Measurements from ENCODE around the gene SSR1.
"Not testable (repeated sequence)": the region's sequence is repeated elsewhere in the genome, so short reads cannot be mapped to it uniquely, and the experiment has no call there.

The SSR1 gene

DNA sequence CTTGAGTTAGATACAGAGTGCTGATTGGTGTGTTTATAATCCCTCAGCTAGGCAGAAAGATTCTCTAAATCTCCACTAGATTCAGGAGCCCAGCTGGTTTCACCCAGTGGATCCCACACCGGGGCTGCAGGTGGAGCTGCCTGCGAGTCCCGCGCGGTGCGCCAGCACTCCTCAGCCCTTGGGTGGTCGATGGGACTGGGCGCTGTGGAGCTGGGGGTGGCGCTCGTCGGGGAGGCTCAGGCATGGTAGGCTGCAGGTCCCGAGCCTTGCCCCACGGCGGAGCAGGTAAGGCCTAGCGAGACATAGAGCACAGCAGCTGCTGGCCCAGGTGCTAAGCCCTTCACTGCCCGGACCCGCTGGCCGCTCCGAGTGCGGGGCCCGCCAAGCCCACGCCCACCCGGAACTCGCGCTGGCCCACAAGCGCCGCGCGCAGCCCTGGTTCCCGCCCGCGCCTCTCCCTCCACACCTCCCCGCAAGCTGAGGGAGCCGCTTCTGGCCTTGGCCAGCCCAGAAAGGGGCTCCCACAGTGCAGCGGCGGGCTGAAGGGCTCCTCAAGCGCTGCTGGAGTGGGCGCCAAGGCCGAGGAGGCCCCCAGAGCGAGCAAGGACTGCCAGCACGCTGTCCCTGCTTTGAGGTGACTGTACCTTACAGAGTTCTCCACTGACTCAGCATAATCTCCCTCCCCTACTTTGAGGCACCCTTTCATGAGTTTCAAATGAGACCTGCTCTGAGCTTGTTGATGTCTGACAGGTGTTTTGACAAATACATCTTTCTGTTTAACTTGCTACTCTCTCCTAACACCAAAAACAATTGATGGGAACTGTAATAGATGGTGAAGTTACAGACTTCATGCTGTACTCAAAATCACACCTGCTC lies 3.9 kb upstream of the SSR1 start:
- no peak for DNase-seq

GRCh38 chr6:7315948-7316365 lies 3.0 kb upstream of the SSR1 start:
- no peak for DNase-seq

DNA sequence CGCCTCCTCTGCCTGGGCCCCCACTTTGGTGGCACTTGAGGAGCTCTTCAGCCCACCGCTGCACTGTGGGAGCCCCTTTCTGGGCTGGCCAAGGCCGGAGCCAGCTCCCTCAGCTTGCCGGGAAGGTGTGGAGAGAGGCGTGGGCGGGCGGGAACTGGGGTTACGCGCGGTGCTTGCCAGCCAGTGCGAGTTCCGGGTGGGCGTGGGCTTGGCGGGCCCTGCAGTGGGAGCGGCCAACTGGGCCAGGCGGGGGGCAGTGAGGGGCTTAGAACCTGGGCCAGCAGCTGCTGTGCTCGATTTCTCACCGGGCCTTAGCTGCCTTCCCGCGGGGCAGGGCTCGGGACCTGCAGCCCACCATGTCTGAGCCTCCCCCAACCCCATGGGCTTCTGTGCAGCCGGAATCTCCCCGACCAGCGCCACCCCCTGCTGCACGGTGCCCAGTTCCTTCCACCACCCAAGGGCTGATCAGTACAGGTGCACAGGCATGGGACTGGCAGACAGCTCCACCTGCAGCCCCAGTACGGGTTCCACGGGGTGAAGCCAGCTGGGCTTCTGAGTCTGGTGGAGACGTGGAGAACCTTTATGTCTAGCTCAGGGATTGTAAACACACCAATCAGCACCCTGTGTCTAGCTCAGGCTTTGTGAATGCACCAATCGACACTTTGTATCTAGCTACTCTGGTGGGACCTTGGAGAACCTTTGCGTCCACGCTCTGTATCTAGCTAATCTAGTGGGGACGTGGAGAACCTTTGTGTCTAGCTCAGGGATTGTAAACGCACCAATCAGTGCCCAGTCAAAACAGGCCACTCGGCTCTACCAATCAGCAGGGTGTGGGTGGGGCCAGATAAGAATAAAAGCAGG lies 2.3 kb upstream of the SSR1 start:
- not testable (repeated sequence) for DNase-seq

- DNase-seq: no peak
These were observed 1.4 kb upstream of the SSR1 start for GRCh38 chr6:7314414-7314813.

DNA sequence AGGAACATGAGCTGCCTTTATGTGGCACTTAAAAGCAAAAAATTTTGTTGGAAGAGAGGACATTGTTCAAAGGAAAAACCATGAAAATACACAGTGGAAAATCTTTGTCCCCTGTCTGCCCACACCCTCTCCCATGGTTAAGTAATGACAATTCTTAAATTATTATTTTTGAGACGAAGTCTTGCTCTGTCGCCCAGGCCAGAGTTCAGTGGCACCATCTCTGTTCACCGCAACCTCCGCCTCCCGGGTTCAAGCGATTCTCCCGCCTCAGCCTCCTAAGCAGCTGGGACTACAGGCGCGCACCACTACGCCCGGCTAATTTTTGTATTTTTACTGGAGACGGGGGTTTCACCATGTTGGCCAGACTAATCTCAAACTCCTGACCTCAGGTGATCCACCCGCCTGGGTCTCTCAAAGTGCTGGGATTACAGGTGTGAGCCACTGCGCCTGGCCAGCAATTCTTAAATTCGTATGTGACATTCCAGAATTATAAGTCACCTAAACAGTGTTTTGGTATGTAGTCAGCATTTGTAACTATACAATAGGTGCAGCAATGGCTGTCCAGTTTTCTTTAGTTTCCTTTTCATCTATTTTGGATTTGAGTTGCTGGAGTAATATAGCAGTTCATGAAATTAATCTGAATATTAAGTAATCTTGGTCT lies 636 bp upstream of the SSR1 start:
- no peak for DNase-seq

- DNase-seq: no peak
These were observed 933 bp downstream of the SSR1 start for GRCh38 chr6:7311917-7312615.

DNA sequence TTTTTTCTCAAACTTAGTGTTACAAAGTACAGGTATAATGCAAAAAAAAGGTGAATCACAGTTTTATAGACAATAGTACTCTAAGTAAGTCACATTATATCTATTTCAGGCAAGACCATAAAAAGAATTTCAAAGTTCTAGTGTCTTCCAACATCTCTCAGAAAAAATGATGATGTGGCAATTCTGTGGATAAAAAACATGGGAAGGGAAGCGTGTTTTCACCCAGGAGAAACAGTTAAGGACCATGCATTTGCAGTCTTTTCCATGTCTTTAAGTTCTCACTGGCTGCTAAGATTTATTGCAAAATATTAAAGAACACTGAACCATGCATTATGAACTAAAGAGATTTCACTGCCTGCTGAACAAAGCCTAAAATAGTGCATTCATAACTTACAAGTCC lies 1.8 kb downstream of the SSR1 start:
- DNase-seq: no peak

DNA sequence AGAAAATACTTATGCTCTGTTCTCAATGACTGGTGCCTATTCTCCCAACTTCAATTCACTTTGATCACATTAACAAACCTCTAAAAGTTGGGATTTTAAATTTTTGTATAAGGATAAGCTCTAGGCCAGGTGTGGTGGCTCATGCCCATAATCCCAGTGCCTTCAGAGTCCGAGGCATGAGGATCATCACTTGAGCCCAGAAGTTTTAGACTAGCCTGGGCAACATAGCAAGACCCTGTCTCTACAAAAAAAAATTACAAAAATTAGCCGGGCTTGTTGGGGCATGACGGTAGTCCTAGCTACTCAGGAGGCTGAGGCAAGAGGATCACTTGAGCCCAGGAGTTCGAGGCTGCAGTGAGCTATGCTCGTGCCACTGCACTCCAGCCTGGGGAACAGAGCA lies 3.9 kb downstream of the SSR1 start:
- DNase-seq: no peak

GRCh38 chr6:7307533-7307932 lies 5.5 kb downstream of the SSR1 start:
- DNase-seq: no peak

DNA sequence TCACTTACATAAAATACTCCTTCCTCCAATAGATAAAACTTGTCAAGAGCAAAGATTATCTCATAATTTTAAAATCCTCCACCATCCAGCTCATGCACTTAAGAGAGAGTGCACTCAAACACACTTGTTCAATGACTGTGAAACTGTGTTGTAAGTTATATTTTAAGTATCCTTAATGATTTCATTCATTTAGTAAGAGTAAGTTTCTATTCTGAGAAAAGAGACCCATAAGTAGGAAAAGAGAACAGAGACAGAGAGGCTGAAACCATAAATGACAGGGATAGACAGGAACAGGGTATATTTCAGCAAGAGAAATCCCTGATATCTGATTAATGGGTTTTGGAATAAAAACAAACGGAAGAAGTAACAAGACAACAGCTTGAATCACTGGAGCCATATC lies 8.2 kb downstream of the SSR1 start:
- DNase-seq: no peak

DNA sequence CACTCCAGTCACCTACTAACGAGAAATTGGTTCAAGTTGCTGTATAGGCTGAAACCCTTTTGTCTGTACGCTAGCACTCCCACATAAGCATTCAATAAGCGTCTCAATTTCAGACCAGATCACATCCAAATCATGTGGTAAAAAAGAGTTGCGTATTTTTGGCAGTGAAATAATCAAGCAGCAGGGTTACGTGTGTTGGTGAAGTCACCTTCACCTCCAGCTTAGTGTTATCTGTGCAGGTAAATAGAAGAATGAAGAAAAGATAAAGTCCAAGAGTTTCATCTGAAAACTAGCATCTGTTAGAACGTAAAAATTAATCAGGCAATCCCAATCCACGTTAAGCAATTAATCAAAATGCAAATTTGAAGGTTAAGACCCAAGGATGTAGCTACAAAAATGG lies 11.3 kb downstream of the SSR1 start:
- no peak for DNase-seq

DNA sequence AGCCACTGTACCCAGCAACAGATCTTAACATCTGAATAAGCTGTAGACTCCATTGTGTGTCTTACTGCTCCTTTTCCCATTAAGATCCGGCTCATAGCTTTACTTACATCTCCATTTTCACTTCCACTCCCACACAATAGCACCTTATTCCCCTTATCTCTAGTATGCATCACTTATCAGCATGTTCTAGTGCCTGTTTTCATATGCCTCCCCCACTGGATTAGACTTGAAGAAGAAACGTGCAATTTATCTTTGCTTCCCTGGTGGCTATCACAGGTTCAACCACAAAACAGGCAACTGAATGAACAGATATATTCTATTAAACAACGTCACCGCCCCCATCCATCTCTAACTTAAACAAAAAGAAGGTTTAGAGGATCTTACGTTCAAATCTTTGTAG lies 12.1 kb downstream of the SSR1 start:
- no peak for DNase-seq

GRCh38 chr6:7298113-7298512 lies 14.9 kb downstream of the SSR1 start:
- no peak for DNase-seq

GRCh38 chr6:7296602-7297001 lies 16.4 kb downstream of the SSR1 start:
- DNase-seq: no peak

DNA sequence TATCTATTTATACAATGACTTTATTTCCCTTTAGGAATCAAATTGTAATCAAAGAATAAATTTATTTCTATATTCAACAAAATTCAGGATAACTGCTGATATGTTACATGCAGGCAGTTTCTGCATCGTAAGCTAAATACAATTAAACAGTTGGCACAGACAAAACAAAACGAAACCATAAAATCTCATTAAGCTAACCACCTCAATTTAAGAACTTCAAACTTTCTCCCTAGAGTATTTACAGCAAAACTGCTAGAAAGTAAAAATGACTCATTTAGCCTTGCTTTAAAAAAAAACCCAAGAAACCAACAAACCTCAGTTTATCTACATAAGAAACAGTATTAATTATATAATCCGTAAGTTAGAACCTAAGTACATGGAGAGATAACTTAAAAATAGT lies 17.1 kb downstream of the SSR1 start:
- DNase-seq: no peak

DNA sequence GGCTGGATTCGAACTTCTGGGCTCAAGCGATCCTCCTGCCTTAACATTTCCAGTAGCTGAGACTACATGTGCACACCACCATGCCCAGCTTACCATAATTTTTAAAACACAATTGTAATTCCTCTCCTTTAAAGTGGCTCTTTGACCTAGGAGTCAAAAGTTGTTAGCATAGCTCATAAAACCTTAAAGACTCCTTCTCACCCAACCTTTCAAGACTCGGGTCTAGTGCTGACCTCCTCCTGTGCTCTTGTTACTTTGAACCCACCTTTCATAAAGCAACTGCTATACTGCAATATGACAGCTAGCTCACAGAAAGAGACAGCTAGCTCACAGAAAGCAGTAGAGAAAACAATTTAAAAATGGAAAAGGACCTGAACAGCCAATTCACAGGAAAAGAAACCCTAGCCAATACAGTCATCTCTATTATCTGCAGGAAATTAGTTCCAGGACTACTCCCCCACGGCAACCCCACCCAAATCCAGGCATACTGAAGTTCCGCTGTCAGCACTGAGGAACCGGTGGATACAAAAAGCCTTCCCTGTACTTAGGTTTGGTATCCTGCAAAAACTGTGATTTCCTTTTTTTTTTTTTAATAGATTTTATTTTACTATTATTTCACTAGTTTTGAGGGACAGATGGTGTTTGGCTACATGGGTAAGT lies 20.3 kb downstream of the SSR1 start:
- no peak for DNase-seq

DNA sequence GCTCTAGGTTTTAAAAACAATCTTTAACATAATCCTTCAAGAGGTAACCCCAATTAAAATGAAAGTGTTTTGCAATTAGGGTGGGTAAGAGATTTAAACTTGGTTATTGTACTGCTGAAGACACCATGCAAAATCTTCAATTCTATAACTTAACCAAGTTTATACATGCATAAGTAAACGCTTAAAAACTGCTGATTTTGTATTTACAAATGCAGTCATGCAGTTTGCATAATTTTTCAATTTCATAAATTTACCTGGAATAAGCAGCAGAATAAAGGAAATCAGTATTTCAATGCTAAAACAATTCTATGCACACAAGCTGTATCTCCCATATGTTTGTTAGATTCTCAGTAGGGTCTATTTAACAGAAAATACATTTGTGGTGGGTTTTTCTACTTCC lies 22.9 kb downstream of the SSR1 start:
- DNase-seq: no peak

- no peak for DNase-seq
These were observed 27.6 kb downstream of the SSR1 start for GRCh38 chr6:7285416-7285815.

DNA sequence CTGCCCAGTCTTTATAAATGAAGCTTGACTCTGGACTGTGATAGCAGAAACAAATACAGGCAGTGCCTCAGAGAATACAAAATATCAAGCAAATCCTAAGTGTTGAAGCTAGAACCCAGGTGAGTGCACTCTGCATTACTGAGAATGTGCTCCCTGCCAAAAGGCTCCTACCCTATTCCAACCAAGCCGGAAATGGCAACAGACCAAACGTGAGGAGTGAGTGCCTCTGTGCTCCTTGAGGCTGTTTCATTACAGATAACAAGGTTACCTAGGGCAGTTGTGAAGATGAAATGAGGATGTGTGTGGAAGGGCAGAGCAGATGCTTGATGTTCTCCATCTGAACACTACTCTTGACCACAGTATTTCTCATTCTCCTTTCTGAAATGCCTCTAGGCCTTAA lies 29.3 kb downstream of the SSR1 start:
- DNase-seq: no peak

DNA sequence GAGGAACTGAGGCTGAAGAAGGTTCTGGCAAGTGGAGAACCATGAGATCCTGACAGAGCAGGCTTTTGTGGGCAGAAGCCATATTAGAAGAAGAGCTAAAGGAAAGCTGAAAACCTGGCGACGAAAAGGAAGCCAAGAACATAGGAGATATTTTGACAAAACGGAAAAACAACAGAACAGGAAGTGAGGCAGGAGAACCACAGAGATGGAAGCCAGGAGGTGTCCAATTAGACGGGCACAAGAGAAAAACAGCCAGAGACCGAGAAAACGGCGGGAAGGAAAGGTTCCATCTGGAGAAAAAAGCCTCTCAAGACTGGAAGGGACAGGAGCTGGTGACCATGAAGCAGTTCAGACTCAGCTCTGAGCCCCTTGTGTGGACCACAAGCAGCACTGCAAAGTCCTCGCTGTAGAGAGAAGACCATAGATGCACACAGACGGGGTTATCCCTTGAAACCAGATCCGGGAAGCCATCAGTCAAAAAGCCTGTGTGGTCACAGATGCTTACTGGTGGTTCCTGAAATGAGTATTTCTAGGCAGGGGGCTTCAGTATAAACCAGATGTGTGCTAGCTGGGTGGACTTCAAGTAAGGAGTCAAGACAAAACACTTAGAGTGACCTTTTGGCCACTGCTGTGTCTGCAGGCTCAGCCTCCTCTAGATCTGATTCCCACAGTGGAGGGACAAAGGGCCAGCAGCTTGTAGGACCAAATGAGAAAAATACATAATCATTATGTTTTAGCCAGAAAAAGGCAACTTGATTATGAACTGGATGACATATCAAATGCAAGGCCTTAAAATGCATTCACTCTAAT lies 30.7 kb downstream of the SSR1 start:
- no peak for DNase-seq

DNA sequence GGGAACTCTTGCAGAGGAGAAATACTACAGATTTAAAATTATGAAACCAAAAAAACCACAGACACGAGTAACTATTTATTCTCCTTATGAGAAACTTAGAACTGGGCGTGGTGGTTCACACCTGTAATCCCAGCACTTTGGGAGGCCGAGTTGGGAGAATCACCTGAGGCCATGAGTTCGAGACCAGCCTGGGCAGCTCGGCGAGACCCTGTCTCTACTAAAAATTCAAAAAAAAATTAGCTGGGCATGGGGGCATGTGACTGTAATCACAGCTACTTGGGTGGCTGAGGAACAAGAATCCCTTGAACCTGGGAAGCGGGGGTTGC lies 36.8 kb downstream of the SSR1 start:
- DNase-seq: no peak

DNA sequence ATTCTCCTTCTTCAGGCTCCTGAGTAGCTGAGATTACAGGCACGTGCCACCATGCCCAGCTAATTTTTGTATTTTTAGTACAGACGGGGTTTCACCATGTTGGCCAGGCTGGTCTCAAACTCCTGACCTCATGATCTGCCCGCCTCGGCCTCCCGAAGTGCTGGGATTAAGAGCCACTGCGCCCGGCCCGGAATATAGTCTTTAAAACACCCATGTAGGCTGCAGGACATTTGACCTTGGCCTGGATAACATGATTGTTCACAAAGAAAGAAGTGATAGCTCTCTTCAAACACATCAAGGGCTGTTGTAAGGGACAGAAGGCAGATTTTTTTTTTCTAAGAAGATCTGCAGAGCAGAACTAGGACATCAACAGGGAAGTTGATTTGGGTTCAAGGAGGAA lies 38.5 kb downstream of the SSR1 start:
- DNase-seq: not testable (repeated sequence)

Data from GDM1 (cell line).